Activated CD8-positive, alpha-beta T cell treated with anti-CD3 and anti-CD28 coated beads for 36 hours (primary cell): Measurements from ENCODE around the gene PLEKHA7. TPM values are rescaled to one million over a fixed set of nuclear protein-coding genes. Genes with fewer than 3 reads are reported as not detected.

Source experiments
- ATAC-seq: fragments of 200-7000 bp; cut with Tn5 transposase; one replicate; pipeline ENCODE4 v1.10.0; 2021; ENCODE audit warnings: mild to moderate bottlenecking, moderate library complexity
- CTCF ChIA-PET: fragments of 350-600 bp; sonication (Branson Sonifier 250); formaldehyde crosslinking; loops from one replicate; lab custom pipeline; 2021; ENCODE audit warnings: antibody characterized with exemption; lab: Charles Lee
- POLR2A ChIA-PET: fragments of 350-600 bp; sonication (Branson Sonifier 250); formaldehyde crosslinking; loops from one replicate; lab custom pipeline; 2021; ENCODE audit warnings: antibody characterized with exemption; lab: Charles Lee
- DNase-seq: peaks from one replicate; pipeline ENCODE4 v3.0.0-alpha.2; 2020
- H3K27ac Mint-ChIP-seq: one replicate; pipeline ENCODE4 v1.8.0; 2021; ENCODE audit warnings: mild to moderate bottlenecking, mixed read lengths
- H3K27me3 Mint-ChIP-seq: one replicate; pipeline ENCODE4 v1.8.0; 2021; ENCODE audit warnings: mixed read lengths
- H3K36me3 Mint-ChIP-seq: one replicate; pipeline ENCODE4 v1.8.0; 2021; ENCODE audit warnings: low read depth, mixed read lengths
- H3K4me1 Mint-ChIP-seq: one replicate; pipeline ENCODE4 v1.8.0; 2021; ENCODE audit warnings: low read depth, mixed read lengths
- H3K4me3 Mint-ChIP-seq: one replicate; pipeline ENCODE4 v1.8.0; 2021; ENCODE audit warnings: mild to moderate bottlenecking, moderate library complexity, mixed read lengths
- H3K9me3 Mint-ChIP-seq: one replicate; pipeline ENCODE4 v1.8.0; 2021; ENCODE audit warnings: mixed read lengths
- intact Hi-C: fragments of 100-400 bp; cut with micrococcal nuclease; formaldehyde crosslinking; loops from one replicate; pipeline ENCODE4 v1.10.0; 2022
- total RNA-seq, 2 experiments: library from RNA; stranded (reverse); gene quantifications; one replicate each; pipeline ENCODE4 v1.2.3, GENCODE V29; 2021
- TF ChIP-seq, protein P1 (sequence below): fragments of 200-600 bp; IDR thresholded peaks from one replicate; pipeline ENCODE4 v1.8.0; 2022; ENCODE audit warnings: antibody characterized with exemption, mild to moderate bottlenecking

Gene PLEKHA7
- total RNA-seq, 2 experiments from 2014 or later, result 6.0 to 6.6 TPM

DNA sequence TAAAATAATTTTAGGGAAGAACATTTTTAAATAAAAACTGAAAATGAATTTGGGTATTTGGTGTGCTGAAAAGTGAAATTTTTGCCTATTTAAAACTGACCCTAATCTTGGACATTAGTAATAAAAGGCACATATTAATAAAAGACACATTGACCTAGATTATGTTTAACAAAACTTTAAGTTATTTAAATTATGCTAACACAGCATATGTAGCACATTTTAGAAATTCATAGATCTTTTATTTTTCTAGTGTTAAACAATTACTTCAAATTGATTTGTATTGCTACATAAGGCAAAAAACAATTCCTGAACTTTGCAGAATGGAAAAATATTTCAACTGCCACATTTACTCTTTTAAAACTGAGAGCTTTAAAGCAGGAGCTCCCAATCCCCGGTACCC, 265.1 kb downstream of the PLEKHA7 start:
- TF ChIP-seq, protein P1, sequence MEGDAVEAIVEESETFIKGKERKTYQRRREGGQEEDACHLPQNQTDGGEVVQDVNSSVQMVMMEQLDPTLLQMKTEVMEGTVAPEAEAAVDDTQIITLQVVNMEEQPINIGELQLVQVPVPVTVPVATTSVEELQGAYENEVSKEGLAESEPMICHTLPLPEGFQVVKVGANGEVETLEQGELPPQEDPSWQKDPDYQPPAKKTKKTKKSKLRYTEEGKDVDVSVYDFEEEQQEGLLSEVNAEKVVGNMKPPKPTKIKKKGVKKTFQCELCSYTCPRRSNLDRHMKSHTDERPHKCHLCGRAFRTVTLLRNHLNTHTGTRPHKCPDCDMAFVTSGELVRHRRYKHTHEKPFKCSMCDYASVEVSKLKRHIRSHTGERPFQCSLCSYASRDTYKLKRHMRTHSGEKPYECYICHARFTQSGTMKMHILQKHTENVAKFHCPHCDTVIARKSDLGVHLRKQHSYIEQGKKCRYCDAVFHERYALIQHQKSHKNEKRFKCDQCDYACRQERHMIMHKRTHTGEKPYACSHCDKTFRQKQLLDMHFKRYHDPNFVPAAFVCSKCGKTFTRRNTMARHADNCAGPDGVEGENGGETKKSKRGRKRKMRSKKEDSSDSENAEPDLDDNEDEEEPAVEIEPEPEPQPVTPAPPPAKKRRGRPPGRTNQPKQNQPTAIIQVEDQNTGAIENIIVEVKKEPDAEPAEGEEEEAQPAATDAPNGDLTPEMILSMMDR, result no peak
- ATAC-seq (no peak), DNase-seq (no peak)
- Mint-ChIP-seq H3K4me1 (peaks cover 50% of the 10 kb centered on the region), H3K4me3 (no peak overlapping the region), H3K9me3 (no peaks in the 10 kb centered on the region), H3K27ac (peak overlapping the region; percentile 71), H3K36me3 (peaks cover 70% of the 10 kb centered on the region), H3K27me3 (no peaks in the 10 kb centered on the region)
- ChIA-PET CTCF (interaction anchor here (0.6 to 1.3 kb wide), 3 partner anchors 12 to 605 kb away, joined by 3 read pairs; no protein-coding TSS in a partner anchor), POLR2A (interaction anchor here (2.3 to 3.3 kb wide), 2 partner anchors 8 to 11 kb away, joined by 15 to 22 read pairs; partner anchors contain the start of gene C11orf58)
- intact Hi-C loops, result no loop called here

DNA sequence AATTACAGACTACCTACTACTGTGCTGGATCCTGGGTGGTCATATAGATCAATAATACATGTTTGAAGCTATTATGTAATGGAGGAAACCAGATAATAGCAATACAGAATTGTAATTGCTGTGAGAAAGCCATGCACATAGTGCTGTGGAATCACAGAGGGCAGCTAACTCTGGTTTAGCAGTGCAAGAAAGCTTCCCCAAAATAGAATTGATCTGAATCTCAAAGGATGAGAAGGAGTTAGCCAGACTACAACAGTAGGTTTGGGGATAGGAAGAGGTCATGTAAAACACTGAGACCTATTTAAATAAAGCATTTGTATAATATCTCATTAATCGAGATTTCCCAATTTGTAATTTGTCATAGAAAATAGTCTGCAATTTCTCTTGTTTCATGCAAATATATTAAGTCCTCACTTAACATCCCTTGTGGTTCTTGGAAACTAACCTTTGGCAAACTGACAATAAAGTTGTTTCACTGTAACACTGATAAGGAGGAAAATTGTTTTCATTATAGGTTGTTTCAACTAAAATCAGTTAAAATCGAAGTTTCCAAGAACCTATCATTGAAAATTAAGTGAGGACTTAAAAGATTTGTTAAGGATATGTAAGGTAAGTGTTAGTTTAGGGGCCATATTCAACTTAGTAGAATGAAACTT, 268.1 kb downstream of the PLEKHA7 start:
- Mint-ChIP-seq H3K36me3 (peaks cover 67% of the 10 kb centered on the region), H3K27me3 (no peaks in the 10 kb centered on the region), H3K4me3 (no peak overlapping the region), H3K9me3 (no peaks in the 10 kb centered on the region), H3K27ac (peak overlapping the region; percentile 25), H3K4me1 (peaks cover 71% of the 10 kb centered on the region)
- intact Hi-C loops, result no loop called here
- POLR2A ChIA-PET, result no interaction called here
- TF ChIP-seq, protein P1, result no peak
- ATAC-seq (no peak), DNase-seq (no peak)
- CTCF ChIA-PET, result no interaction called here

DNA sequence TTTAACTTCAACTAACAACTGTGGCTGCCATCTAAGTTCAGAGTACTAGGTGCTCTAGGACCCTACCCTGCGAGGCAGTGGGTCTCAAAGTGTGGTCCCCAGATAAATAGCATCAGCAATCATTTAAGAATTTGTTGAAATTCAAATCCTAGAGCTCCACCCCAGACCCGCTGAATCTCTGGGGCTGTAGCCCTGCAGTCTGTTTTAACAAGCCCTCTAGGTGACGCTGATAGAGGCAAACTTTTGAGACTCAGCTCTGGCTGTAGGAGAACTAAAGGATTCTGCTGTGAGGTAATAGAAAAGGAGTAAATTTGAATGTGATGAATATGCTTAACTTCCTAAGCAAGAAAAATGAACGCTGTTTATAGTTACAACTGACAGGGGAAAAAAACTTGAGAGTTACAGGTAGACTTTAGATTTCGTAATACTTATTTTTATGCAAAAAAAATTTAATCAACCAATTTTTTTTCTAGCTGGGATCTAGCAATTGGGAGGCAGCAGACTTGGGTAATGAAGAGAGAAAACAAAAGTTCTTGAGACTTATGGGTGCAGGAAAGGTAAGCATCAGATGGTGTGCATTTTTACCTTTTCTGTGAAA, 270.0 kb downstream of the PLEKHA7 start:
- Mint-ChIP-seq H3K4me3 (no peak overlapping the region), H3K9me3 (no peaks in the 10 kb centered on the region), H3K36me3 (peaks cover 50% of the 10 kb centered on the region), H3K4me1 (peaks cover 62% of the 10 kb centered on the region), H3K27ac (peak overlapping the region; percentile 22), H3K27me3 (no peaks in the 10 kb centered on the region)
- intact Hi-C loops, result no loop called here
- POLR2A ChIA-PET, result no interaction called here
- CTCF ChIA-PET, result no interaction called here
- ATAC-seq (no peak), DNase-seq (no peak)
- TF ChIP-seq, protein P1, result no peak

DNA sequence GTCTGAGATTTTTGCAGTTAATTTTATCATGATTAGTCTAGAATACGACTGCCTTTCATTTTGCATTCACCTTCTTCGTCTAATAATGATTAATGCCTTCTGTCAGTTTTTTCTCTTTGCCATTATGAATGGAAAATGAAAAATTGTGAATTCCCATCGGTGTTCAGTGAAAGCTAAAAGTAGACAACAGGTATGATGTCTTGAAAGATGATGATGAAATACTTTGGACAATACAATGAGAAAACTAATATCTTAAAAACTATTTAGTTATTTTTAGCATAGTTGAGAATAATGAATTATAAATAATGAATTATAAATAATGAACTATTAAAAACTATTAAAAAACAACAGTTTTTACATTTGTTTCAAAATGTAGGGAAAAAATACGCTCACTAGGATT, 270.7 kb downstream of the PLEKHA7 start:
- ChIA-PET CTCF (no interaction called here), POLR2A (no interaction called here)
- Mint-ChIP-seq H3K27me3 (no peaks in the 10 kb centered on the region), H3K4me3 (no peak overlapping the region), H3K36me3 (peaks cover 46% of the 10 kb centered on the region), H3K9me3 (no peaks in the 10 kb centered on the region), H3K27ac (peak overlapping the region; percentile 50), H3K4me1 (peaks cover 60% of the 10 kb centered on the region)
- ATAC-seq, result no peak
- TF ChIP-seq, protein P1, result no peak
- DNase-seq, result no peak
- intact Hi-C loops, result no loop called here

DNA sequence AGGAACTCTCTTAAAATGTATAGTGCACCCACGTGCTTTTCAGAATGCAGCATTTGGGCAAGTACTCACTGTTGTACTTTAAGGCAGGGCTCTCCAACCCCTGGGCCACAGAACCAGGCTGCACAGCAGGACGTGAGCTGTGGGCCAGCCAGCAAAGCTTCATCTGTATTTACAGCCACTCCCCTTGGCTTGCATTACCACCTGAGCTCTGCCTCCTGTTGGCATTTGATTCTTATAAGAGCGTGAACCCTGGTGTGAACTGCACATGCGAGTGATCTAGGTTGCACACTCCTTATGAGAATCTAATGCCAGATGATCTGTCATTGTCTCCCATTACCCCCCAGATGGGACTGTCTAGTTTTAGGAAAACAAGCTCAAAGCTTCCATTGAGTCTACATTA, 272.7 kb downstream of the PLEKHA7 start:
- no peak for ATAC-seq
- CTCF ChIA-PET, result interaction anchor here (1.0 kb wide), 1 partner anchor 9 kb away, joined by 3 read pairs; no protein-coding TSS in a partner anchor
- Mint-ChIP-seq H3K36me3 (peaks cover 34% of the 10 kb centered on the region), H3K27me3 (no peaks in the 10 kb centered on the region), H3K27ac (peak overlapping the region; percentile 84), H3K4me1 (peaks cover 53% of the 10 kb centered on the region), H3K9me3 (no peaks in the 10 kb centered on the region), H3K4me3 (peak overlapping the region; percentile 59)
- POLR2A ChIA-PET, result interaction anchor here (2.5 kb wide), 1 partner anchor 9 kb away, joined by 15 read pairs; no protein-coding TSS in a partner anchor
- peak; percentile 20 for DNase-seq
- intact Hi-C loops, result no loop called here
- TF ChIP-seq, protein P1, result no peak
